BJ (cell line): ENCODE data around the gene MAN2A1. TPM values are rescaled to one million over a fixed set of nuclear protein-coding genes. Genes with fewer than 3 reads are reported as not detected.

Experiments used
- CTCF ChIA-PET: fragments of 350-600 bp; formaldehyde crosslinking; extraction: SDS; loops from one replicate; lab custom pipeline; 2021; ENCODE audit warnings: antibody characterized with exemption, inconsistent platforms; lab: Yijun Ruan, JAX
- POLR2A ChIA-PET: fragments of 300-600 bp; sonication (Branson Sonifier 250); formaldehyde crosslinking; extraction: SDS; loops from one replicate; lab custom pipeline; 2021; ENCODE audit warnings: antibody characterized with exemption; lab: Charles Lee
- DNase-seq: peaks from one replicate; pipeline ENCODE4 v3.0.0-alpha.2; 2011; ENCODE audit warnings: low read depth
- H3K27me3 ChIP-seq: 2 replicates; pipeline ENCODE4 v1.6.0; 2011; ENCODE audit warnings: low read length; ENCODE audit not compliant: control insufficient read depth, insufficient read depth
- H3K36me3 ChIP-seq: 2 replicates; pipeline ENCODE4 v1.5.1; 2011; ENCODE audit warnings: low read length; ENCODE audit not compliant: control insufficient read depth, insufficient read depth
- H3K4me3 ChIP-seq: 2 replicates; pipeline ENCODE4 v1.5.1; 2011; ENCODE audit warnings: low read depth, mild to moderate bottlenecking, control low read depth, low read length
- CTCF ChIP-seq: IDR thresholded peaks from 2 replicates; pipeline ENCODE4 v1.5.1; 2011; ENCODE audit warnings: low read depth, mild to moderate bottlenecking, control low read depth, inconsistent platforms, low read length, moderate library complexity; ENCODE audit not compliant: insufficient read depth
- polyA plus RNA-seq: library from polyadenylated mRNA; depleted of rRNA; stranded (reverse); fragments of >200 nt; gene quantifications from 2 replicates; pipeline ENCODE4 v1.2.3, GENCODE V29; 2011

MAN2A1 gene
- polyA plus RNA-seq, 1 experiment = 18.4 TPM

DNA sequence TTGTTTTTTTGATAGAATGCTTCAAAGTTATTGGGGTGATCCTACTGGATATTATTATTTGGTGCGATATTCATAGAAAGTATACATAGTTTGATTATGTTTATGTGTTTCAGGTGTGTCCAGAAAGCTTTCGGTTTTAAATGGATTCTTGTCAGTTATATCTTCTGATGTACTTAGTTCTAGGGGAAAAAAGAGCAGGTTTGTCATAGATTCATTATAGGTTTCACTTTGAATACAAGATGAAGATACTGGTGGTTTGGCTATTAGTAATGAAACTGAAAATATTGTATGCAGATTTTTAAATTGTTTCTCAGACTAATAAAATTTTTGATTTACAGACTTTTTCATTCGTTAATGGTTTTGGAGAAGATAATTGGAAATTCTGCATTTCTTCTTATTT is 98.9 kb downstream of the MAN2A1 start:
- CTCF ChIA-PET = no interaction called here
- TF ChIP-seq CTCF = no peak

GRCh38 chr5:109792613-109793012 is 102.9 kb downstream of the MAN2A1 start:
- DNase-seq = no peak
- POLR2A ChIA-PET = no interaction called here
- CTCF ChIA-PET = no interaction called here
- Histone ChIP-seq H3K36me3 (no peaks in the 10 kb centered on the region), H3K4me3 (no peak overlapping the region), H3K27me3 (no peaks in the 10 kb centered on the region)
- TF ChIP-seq CTCF = no peak

More for the DNA sequence above, 98.9 kb downstream of the MAN2A1 start:
- H3K4me3 ChIP-seq = no peak overlapping the region
- no peaks in the 10 kb centered on the region for H3K27me3 ChIP-seq
- no peak for DNase-seq
- POLR2A ChIA-PET = no interaction called here
- no peaks in the 10 kb centered on the region for H3K36me3 ChIP-seq

DNA sequence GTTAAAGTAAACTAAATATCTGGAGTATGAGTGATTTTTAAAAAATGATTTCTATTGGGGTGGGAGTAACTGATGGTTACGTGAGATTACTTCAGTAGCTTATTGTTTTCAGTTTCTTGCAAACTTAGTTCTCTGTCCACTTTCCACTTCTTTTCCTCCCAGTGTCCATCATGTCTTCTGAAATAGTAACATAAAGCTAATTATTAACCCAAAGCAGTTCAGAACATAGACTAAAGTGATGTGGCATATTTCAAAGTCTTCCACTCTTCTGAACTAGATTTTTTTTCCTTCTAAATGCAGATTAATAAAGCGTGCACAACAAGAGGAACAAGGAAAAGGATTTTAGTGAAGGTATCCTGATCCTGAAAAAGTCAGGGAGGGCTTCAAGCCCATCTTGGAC is 114.1 kb downstream of the MAN2A1 start:
- H3K27me3 ChIP-seq = no peaks in the 10 kb centered on the region
- no peak for DNase-seq
- CTCF ChIA-PET = no interaction called here
- no peak overlapping the region for H3K4me3 ChIP-seq
- TF ChIP-seq CTCF = no peak
- no peaks in the 10 kb centered on the region; the same call in 1 of the 2 replicates for H3K36me3 ChIP-seq
- POLR2A ChIA-PET = no interaction called here

DNA sequence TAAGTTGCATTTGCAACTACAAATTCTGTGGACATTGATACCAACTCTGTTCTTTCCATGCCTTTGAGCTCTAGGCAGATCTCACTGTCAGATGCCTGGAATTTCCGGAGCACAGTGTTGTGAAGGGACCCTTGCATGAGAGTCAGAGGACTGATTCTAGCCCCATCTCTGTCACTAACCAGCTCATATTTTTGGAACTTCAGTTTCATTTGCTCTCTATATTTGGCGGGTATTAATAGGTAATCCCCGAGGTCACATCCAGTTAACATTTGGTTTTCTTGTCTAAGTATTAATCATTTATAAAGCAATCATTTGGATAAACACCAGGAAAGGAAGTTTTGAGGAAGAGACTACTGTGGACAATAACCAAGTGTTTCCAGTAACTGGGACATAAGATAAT is 115.7 kb downstream of the MAN2A1 start:
- H3K36me3 ChIP-seq = no peaks in the 10 kb centered on the region
- ChIA-PET CTCF (interaction anchor here (0.6 kb wide), 1 partner anchor 122 kb away, joined by 3 read pairs; no protein-coding TSS in a partner anchor), POLR2A (no interaction called here)
- no peak for DNase-seq
- H3K27me3 ChIP-seq = no peaks in the 10 kb centered on the region
- no peak for TF ChIP-seq CTCF
- no peak overlapping the region for H3K4me3 ChIP-seq

DNA sequence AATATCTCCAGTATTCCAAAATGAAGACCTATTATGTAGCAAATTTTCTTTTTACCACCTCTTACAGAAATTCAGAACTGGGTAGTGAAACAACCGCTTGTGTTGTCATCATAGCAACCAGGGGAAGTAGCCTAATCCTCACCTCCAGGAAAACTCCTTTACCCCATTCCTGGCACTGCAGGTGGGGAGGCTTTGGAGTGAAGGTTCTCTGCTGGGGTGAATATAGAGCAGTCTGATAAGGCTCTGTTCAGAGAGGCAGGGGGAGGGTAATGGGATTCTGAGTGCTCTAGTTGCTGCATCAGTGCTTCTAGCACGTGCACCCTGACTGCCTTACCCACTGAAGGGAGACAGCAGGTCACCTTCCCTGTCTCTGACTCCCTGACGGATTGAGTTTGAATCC is 116.2 kb downstream of the MAN2A1 start:
- no peak for DNase-seq
- no peak overlapping the region for H3K4me3 ChIP-seq
- H3K27me3 ChIP-seq = no peaks in the 10 kb centered on the region
- no peaks in the 10 kb centered on the region for H3K36me3 ChIP-seq
- CTCF ChIA-PET = interaction anchor here (0.9 kb wide), 1 partner anchor 12 kb away, joined by 3 read pairs; no protein-coding TSS in a partner anchor
- TF ChIP-seq CTCF = no peak
- POLR2A ChIA-PET = no interaction called here
